HFF-Myc (cell line): ENCODE measurements around the gene TSPAN14.

Source experiments
- DNase-seq: peaks from one replicate; pipeline ENCODE4 v3.0.0-alpha.2; 2011; ENCODE audit warnings: low read depth; ENCODE audit errors: extremely low read depth
- H3K4me3 ChIP-seq: replicated peaks from 2 replicates; pipeline ENCODE4 v1.5.1; 2011; ENCODE audit warnings: low read depth, mild to moderate bottlenecking, control low read depth, low read length
- TF ChIP-seq, protein P1 (sequence below): IDR thresholded peaks from 2 replicates; pipeline ENCODE4 v1.5.1; 2012; ENCODE audit warnings: mild to moderate bottlenecking, low read depth, low read length, control low read depth; ENCODE audit errors: missing control alignments

The TSPAN14 gene

DNA sequence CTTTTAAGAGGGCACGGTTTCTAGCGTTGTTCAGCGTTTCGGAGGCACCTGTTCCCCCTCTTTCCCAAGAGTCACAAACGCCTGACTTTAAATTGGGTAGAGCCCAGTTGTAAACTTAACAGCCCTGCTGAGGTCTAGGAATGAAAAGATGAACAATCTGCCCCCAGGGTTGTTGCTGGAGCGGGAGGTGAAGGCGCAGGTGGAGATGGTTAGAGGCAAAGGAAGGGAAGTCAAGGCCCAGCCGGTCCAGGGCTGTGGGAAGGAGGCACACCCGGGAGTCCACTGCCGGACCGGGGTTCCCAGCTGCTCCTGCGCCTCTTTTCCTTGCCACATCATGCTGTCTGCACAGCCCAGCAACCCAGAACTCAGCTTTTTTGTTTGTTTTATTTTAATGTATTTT is 45.0 kb upstream of the TSPAN14 start:
- H3K4me3 ChIP-seq: peak overlapping the region; percentile 58
- DNase-seq: no peak
- TF ChIP-seq, protein P1, sequence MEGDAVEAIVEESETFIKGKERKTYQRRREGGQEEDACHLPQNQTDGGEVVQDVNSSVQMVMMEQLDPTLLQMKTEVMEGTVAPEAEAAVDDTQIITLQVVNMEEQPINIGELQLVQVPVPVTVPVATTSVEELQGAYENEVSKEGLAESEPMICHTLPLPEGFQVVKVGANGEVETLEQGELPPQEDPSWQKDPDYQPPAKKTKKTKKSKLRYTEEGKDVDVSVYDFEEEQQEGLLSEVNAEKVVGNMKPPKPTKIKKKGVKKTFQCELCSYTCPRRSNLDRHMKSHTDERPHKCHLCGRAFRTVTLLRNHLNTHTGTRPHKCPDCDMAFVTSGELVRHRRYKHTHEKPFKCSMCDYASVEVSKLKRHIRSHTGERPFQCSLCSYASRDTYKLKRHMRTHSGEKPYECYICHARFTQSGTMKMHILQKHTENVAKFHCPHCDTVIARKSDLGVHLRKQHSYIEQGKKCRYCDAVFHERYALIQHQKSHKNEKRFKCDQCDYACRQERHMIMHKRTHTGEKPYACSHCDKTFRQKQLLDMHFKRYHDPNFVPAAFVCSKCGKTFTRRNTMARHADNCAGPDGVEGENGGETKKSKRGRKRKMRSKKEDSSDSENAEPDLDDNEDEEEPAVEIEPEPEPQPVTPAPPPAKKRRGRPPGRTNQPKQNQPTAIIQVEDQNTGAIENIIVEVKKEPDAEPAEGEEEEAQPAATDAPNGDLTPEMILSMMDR: no peak

DNA sequence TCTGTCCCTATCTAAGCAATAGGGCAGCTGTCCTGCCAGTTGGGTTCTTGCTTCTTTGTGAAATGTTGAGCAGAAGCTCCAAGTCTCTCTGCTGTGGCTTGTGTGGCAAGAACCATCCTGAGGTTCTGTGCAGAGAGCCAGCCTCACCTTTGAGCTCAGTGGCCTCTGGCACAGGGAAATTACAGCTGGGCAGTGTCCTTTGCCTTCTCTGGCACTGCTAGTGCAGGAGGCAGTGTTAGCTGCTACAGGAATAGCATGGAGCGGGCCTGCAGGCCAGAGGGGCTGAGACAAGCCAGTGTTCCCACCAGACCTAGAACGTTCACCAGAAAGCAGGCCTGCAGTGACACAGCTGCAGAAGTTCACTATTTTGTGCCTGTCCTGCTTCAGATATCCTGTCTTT is 44.0 kb upstream of the TSPAN14 start:
- no peak for DNase-seq
- TF ChIP-seq, protein P1: no peak
- H3K4me3 ChIP-seq: no peak overlapping the region

DNA sequence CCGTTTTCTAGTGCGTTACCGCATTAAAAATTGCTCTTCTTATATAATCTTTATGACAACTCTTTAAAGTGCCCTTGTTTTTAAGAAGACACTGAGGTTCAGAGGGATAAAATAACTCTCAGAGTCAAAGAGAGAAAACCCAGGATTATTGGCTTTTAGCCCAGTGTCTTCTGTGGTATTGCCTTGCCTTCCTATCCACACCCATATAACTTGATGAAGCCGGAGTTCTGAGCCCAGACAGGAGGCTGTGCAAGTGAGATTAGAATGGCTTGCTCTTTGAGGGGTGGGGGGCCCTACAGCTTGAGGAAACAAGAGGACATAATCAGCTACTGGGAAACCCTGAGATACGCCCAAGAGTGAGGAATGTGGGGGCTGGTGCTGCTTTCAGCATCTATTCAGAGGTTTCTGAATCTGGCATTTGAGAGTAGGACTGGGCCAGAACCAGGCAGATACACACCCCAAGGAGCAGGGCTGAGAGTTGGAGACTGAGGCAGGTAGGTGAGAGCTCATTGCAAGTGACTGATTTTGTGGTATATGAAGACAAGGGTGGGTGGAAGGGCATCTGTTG is 43.4 kb upstream of the TSPAN14 start:
- H3K4me3 ChIP-seq: no peak overlapping the region
- TF ChIP-seq, protein P1: no peak
- DNase-seq: no peak

DNA sequence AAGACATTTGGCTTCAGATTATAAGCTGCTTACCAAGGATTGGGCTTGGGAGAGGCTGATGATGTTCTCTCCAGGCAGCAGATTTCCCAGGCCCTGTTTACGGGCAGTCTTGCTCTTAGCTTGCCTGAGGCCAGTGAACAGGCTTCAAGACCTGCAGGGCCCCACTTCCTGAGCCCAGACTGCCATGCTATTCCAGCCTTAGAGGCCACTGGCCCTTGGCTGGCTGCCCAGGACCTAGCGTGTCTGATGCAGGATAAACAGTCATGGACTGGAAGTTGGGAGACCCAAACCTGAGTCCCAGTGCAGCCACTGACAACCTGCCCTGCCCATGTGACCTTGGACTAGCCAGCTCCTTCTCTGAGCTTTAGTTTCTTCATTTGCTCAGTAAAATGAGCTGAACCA is 42.8 kb upstream of the TSPAN14 start:
- TF ChIP-seq, protein P1: no peak
- no peak for DNase-seq

DNA sequence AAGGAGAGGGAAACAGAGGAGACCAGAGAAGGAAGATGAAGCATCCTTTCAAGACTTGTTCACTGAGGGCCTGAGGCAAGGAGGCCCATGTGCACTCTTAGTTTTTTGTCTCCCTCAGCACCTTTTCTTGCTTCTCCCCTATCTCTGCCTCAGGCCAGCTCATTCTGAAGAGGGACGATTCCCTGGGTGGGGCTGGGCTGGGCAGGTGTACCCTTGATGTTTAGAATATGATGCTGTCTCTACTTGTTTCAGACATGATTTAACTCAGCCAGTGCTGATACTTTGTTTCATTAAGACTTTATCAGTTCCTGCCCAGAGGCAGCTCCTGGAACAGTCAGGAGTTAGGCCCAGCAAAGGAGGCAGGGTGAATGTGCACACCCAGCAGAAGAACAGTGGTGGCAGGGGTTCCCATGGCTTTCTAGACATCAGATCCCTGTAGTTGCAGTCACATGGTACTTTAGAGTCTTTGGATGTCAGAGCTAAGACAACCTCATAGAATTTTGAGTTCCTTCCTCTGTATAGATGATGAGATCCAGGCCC is 42.4 kb upstream of the TSPAN14 start:
- no peak overlapping the region for H3K4me3 ChIP-seq
- TF ChIP-seq, protein P1: no peak
- DNase-seq: no peak

More for the DNA sequence above, 42.8 kb upstream of the TSPAN14 start:
- no peak overlapping the region for H3K4me3 ChIP-seq

DNA sequence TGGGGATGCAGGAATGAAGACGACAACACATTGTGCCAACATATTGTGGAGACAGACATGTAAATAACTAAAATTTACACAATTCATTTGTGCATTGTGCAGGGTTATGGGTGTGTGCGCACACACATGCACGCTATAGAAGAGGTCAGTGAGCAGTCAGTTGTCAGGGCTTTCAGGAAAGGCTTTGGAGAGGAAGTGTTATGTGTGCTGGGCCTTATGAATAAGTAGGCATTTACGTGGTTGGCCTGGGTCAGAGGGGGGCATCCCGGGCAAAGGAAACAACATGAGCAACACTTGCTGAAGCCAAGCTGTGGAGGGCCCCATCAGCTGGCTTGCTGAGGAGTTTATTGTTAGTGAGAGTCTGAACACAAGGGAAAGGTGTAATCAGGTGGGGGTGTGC is 41.6 kb upstream of the TSPAN14 start:
- TF ChIP-seq, protein P1: no peak
- no peak for DNase-seq
- no peak overlapping the region for H3K4me3 ChIP-seq
